ENCODE data around the gene LUC7L.
A peak's percentile ranks its signal among the peaks of the same experiment; 100 is the strongest.
"Not testable (repeated sequence)": the region's sequence is repeated elsewhere in the genome, so short reads cannot be mapped to it uniquely, and the experiment has no call there.

LUC7L gene

GRCh38 chr16:228151-228851 is 948 bp downstream of the LUC7L start:
- DNase-seq: no peak

GRCh38 chr16:220021-220420 is 9.2 kb downstream of the LUC7L start:
- DNase-seq: no peak

- DNase-seq: no peak
Measured at GRCh38 chr16:212999-213398, 16.2 kb downstream of the LUC7L start.

- not testable (repeated sequence) for DNase-seq
Measured at GRCh38 chr16:211631-212180, 17.5 kb downstream of the LUC7L start.

GRCh38 chr16:209359-209758 is 19.9 kb downstream of the LUC7L start:
- DNase-seq: not testable (repeated sequence)

GRCh38 chr16:204046-204445 is 25.2 kb downstream of the LUC7L start:
- DNase-seq: not testable (repeated sequence)

GRCh38 chr16:203246-203645 is 26.0 kb downstream of the LUC7L start:
- no peak for DNase-seq

- DNase-seq: no peak
Measured at GRCh38 chr16:200388-200787, 28.9 kb downstream of the LUC7L start.

- DNase-seq: no peak
Measured at GRCh38 chr16:194516-194915, 34.7 kb downstream of the LUC7L start.

GRCh38 chr16:193441-193840 is 35.8 kb downstream of the LUC7L start:
- no peak for DNase-seq

GRCh38 chr16:192686-193085 is 36.6 kb downstream of the LUC7L start:
- no peak for DNase-seq

GRCh38 chr16:191831-192230 is 37.4 kb downstream of the LUC7L start:
- DNase-seq: no peak

- no peak for DNase-seq
Measured at GRCh38 chr16:189604-190186, 39.6 kb downstream of the LUC7L start.

- DNase-seq: no peak
Measured at GRCh38 chr16:188674-189073, 40.6 kb downstream of the LUC7L start.

GRCh38 chr16:187330-187729 is 41.9 kb downstream of the LUC7L start:
- DNase-seq: no peak

GRCh38 chr16:185691-186090 is 43.6 kb downstream of the LUC7L start:
- no peak for DNase-seq

- no peak for DNase-seq
Measured at GRCh38 chr16:185213-185612, 44.0 kb downstream of the LUC7L start.

- no peak for DNase-seq
Measured at GRCh38 chr16:183005-183404, 46.2 kb downstream of the LUC7L start.

- DNase-seq: no peak
Measured at GRCh38 chr16:181565-182021, 47.7 kb downstream of the LUC7L start.

GRCh38 chr16:180681-181564 is 48.3 kb downstream of the LUC7L start:
- DNase-seq: peak; percentile 20

GRCh38 chr16:180101-180675 is 49.1 kb downstream of the LUC7L start, which contains the start of gene HBQ1:
Gene HBQ1 (plus strand): TSS chr16:180459. CDS start chr16:180487, 28 bp downstream.
- DNase-seq: no peak

- DNase-seq: no peak
Measured at GRCh38 chr16:179211-180092, 49.8 kb downstream of the LUC7L start.

All from NCI-H526 treated with DMSO at 0.1 percent for 48 hours (cell line).